Neural cell (in vitro differentiated cells): ENCODE results near the gene CLASP1. TPM values are rescaled to one million over a fixed set of nuclear protein-coding genes. Genes with fewer than 3 reads are reported as not detected.

Experiments
- H2AFZ ChIP-seq: fragments of 200-600, 300-800 bp; sonication (generic), shearing (Covaris generic); 2 replicates; pipeline ENCODE4 v1.6.0; 2014; ENCODE audit warnings: low read depth, mild to moderate bottlenecking, antibody characterized with exemption, low read length, moderate library complexity
- H3F3A ChIP-seq: fragments of 200-600 bp; shearing (Covaris generic); 2 replicates; pipeline ENCODE4 v1.6.1; 2016; ENCODE audit warnings: mild to moderate bottlenecking, moderate library complexity, mixed read lengths, antibody characterized with exemption, low read length; ENCODE audit not compliant: insufficient read depth, poor library complexity, severe bottlenecking
- H3K27ac ChIP-seq: fragments of 200-600, 300-800 bp; sonication (generic), shearing (Covaris generic); 2 replicates; pipeline ENCODE4 v1.5.1; 2014; ENCODE audit warnings: mild to moderate bottlenecking, low read length, moderate library complexity
- H3K27me3 ChIP-seq: fragments of 300-800, 200-600 bp; sonication (generic), shearing (Covaris generic); 2 replicates; pipeline ENCODE4 v1.6.0; 2014; ENCODE audit warnings: mild to moderate bottlenecking, low read depth, low read length, moderate library complexity; ENCODE audit not compliant: insufficient read depth
- H3K36me3 ChIP-seq: fragments of 300-800, 200-600 bp; sonication (generic), shearing (Covaris generic); 2 replicates; pipeline ENCODE4 v1.5.1; 2014; ENCODE audit warnings: mild to moderate bottlenecking, antibody characterized with exemption, low read length, moderate library complexity; ENCODE audit not compliant: insufficient read depth
- H3K4me2 ChIP-seq: fragments of 300-800, 200-600 bp; sonication (generic), shearing (Covaris generic); 2 replicates; pipeline ENCODE4 v1.6.0; 2014; ENCODE audit warnings: mild to moderate bottlenecking, low read length
- H3K4me3 ChIP-seq: fragments of 300-800, 200-600 bp; sonication (generic), shearing (Covaris generic); 2 replicates; pipeline ENCODE4 v1.5.1; 2014; ENCODE audit warnings: mild to moderate bottlenecking, low read length, moderate library complexity
- H3K79me2 ChIP-seq: fragments of 200-600 bp; shearing (Covaris generic); replicated peaks from 2 replicates; pipeline ENCODE4 v1.6.0; 2014; ENCODE audit warnings: mild to moderate bottlenecking, low read length, moderate library complexity; ENCODE audit not compliant: insufficient read depth
- H3K9ac ChIP-seq: fragments of 300-800, 200-600 bp; sonication (generic), shearing (Covaris generic); 2 replicates; pipeline ENCODE4 v1.6.1; 2016; ENCODE audit warnings: mild to moderate bottlenecking, low read length, mixed read lengths
- H3K9me2 ChIP-seq: fragments of 200-600 bp; shearing (Covaris generic); 2 replicates; pipeline ENCODE4 v1.6.1; 2016; ENCODE audit warnings: mild to moderate bottlenecking, low read length, mixed read lengths; ENCODE audit not compliant: insufficient read depth
- H3K9me3 ChIP-seq: fragments of 200-600, 300-800 bp; sonication (generic), shearing (Covaris generic); 2 replicates; pipeline ENCODE4 v1.6.1; 2016; ENCODE audit warnings: mild to moderate bottlenecking, mixed run types, low read length, moderate library complexity, mixed read lengths
- H4K20me1 ChIP-seq: fragments of 200-600 bp; shearing (Covaris generic); 2 replicates; pipeline ENCODE4 v1.6.1; 2016; ENCODE audit warnings: mild to moderate bottlenecking, mixed run types; ENCODE audit not compliant: insufficient read depth
- CTCF ChIP-seq: fragments of 450-650 bp; IDR thresholded peaks from 2 replicates; pipeline ENCODE4 v1.5.1; 2014; ENCODE audit warnings: antibody characterized with exemption, mild to moderate bottlenecking, moderate library complexity; ENCODE audit not compliant: poor library complexity, severe bottlenecking
- EP300 ChIP-seq: fragments of 450-650 bp; conservative IDR thresholded peaks from 2 replicates; pipeline ENCODE4 v1.6.1; 2014; ENCODE audit warnings: antibody characterized with exemption, mild to moderate bottlenecking, moderate library complexity; ENCODE audit not compliant: poor library complexity, severe bottlenecking
- EZH2 ChIP-seq: fragments of 200-600, 300-800 bp; shearing (Covaris generic), sonication (generic); IDR thresholded peaks from 2 replicates; pipeline ENCODE4 v1.6.1; 2014; ENCODE audit warnings: antibody characterized with exemption, low read length, borderline replicate concordance, mild to moderate bottlenecking; ENCODE audit not compliant: insufficient read depth, poor library complexity, severe bottlenecking
- MXI1 ChIP-seq: fragments of 450-650 bp; conservative IDR thresholded peaks from 2 replicates; pipeline ENCODE4 v1.6.1; 2014; ENCODE audit warnings: antibody characterized with exemption, mild to moderate bottlenecking; ENCODE audit not compliant: poor library complexity, severe bottlenecking
- POLR2AphosphoS5 ChIP-seq: IDR thresholded peaks from 2 replicates; pipeline ENCODE4 v1.6.1; 2012
- RAD21 ChIP-seq: fragments of 450-650 bp; conservative IDR thresholded peaks from 2 replicates; pipeline ENCODE4 v1.6.1; 2014; ENCODE audit warnings: antibody characterized with exemption, mild to moderate bottlenecking, moderate library complexity
- SMC3 ChIP-seq: fragments of 450-650 bp; conservative IDR thresholded peaks from 2 replicates; pipeline ENCODE4 v1.6.1; 2014; ENCODE audit warnings: antibody characterized with exemption, mild to moderate bottlenecking, moderate library complexity; ENCODE audit not compliant: poor library complexity
- TAF1 ChIP-seq: IDR thresholded peaks from 2 replicates; pipeline ENCODE4 v1.6.1; 2012; ENCODE audit warnings: low read depth
- polyA plus RNA-seq: library from polyadenylated mRNA; depleted of rRNA; stranded (reverse); fragments of >200 nt; gene quantifications from 2 replicates; pipeline ENCODE4 v1.2.3, GENCODE V29; 2014
- TF ChIP-seq, protein P1 (sequence below): IDR thresholded peaks from 2 replicates; pipeline ENCODE4 v1.6.1; 2012; ENCODE audit warnings: borderline replicate concordance

CLASP1 gene
- polyA plus RNA-seq, 1 donor from 2014 or later = 41.3 TPM

- no peaks in the 10 kb centered on the region for H3K9me3 ChIP-seq
- H3K4me2 ChIP-seq = no peak overlapping the region
- H3K4me3 ChIP-seq = no peak overlapping the region
- no peak overlapping the region for H3K9ac ChIP-seq
- no peaks in the 10 kb centered on the region for H3K9me2 ChIP-seq
- H3K79me2 ChIP-seq = peaks cover 22% of the 10 kb centered on the region
- no peaks in the 10 kb centered on the region for H4K20me1 ChIP-seq
- H3K27ac ChIP-seq = no peak overlapping the region
- no peaks in the 10 kb centered on the region for H3K27me3 ChIP-seq
- H2AFZ ChIP-seq = no peak overlapping the region
- peaks cover 21% of the 10 kb centered on the region for H3K36me3 ChIP-seq
- TF ChIP-seq RAD21 (no peak), EZH2 (no peak), SMC3 (no peak), POLR2AphosphoS5 (no peak), EP300 (no peak), CTCF (no peak), MXI1 (no peak), TAF1 (no peak)
- TF ChIP-seq, protein P1, sequence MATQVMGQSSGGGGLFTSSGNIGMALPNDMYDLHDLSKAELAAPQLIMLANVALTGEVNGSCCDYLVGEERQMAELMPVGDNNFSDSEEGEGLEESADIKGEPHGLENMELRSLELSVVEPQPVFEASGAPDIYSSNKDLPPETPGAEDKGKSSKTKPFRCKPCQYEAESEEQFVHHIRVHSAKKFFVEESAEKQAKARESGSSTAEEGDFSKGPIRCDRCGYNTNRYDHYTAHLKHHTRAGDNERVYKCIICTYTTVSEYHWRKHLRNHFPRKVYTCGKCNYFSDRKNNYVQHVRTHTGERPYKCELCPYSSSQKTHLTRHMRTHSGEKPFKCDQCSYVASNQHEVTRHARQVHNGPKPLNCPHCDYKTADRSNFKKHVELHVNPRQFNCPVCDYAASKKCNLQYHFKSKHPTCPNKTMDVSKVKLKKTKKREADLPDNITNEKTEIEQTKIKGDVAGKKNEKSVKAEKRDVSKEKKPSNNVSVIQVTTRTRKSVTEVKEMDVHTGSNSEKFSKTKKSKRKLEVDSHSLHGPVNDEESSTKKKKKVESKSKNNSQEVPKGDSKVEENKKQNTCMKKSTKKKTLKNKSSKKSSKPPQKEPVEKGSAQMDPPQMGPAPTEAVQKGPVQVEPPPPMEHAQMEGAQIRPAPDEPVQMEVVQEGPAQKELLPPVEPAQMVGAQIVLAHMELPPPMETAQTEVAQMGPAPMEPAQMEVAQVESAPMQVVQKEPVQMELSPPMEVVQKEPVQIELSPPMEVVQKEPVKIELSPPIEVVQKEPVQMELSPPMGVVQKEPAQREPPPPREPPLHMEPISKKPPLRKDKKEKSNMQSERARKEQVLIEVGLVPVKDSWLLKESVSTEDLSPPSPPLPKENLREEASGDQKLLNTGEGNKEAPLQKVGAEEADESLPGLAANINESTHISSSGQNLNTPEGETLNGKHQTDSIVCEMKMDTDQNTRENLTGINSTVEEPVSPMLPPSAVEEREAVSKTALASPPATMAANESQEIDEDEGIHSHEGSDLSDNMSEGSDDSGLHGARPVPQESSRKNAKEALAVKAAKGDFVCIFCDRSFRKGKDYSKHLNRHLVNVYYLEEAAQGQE = no peak
- H3F3A ChIP-seq = no peaks in the 10 kb centered on the region
These were observed 146.5 kb downstream of the CLASP1 start for GRCh38 chr2:121502781-121503180.

- no peak overlapping the region for H3K4me2 ChIP-seq
- H3K36me3 ChIP-seq = peaks cover 21% of the 10 kb centered on the region
- H3K9ac ChIP-seq = no peak overlapping the region
- peaks cover 16% of the 10 kb centered on the region for H3K79me2 ChIP-seq
- H3K27me3 ChIP-seq = no peaks in the 10 kb centered on the region
- H3F3A ChIP-seq = no peaks in the 10 kb centered on the region
- H4K20me1 ChIP-seq = no peaks in the 10 kb centered on the region
- H3K9me2 ChIP-seq = no peaks in the 10 kb centered on the region
- TF ChIP-seq POLR2AphosphoS5 = no peak
- TF ChIP-seq SMC3 = no peak
- no peak for TF ChIP-seq TAF1
- TF ChIP-seq CTCF = no peak
- no peak for TF ChIP-seq EP300
- no peak for TF ChIP-seq MXI1
- TF ChIP-seq, protein P1 = no peak
- TF ChIP-seq EZH2 = no peak
- no peak for TF ChIP-seq RAD21
- H2AFZ ChIP-seq = no peak overlapping the region
- H3K4me3 ChIP-seq = no peak overlapping the region
- H3K9me3 ChIP-seq = no peaks in the 10 kb centered on the region
- H3K27ac ChIP-seq = no peak overlapping the region
These were observed 147.0 kb downstream of the CLASP1 start for GRCh38 chr2:121502246-121502645.
